Measurements from ENCODE around the gene STAB2.

The STAB2 gene

GRCh38 chr12:103743788-103744187, 156.7 kb downstream of the STAB2 start:
- DNase-seq (ENCODE audit: low spot score) = no peak

- DNase-seq (ENCODE audit: low spot score) = no peak
Observed at GRCh38 chr12:103745962-103746361, 158.9 kb downstream of the STAB2 start.

- DNase-seq (ENCODE audit: low spot score) = no peak
Observed at GRCh38 chr12:103748002-103748401, 160.9 kb downstream of the STAB2 start.

- DNase-seq (ENCODE audit: low spot score) = no peak
Observed at GRCh38 chr12:103748875-103749274, 161.8 kb downstream of the STAB2 start.

- DNase-seq (ENCODE audit: low spot score) = no peak
Observed at GRCh38 chr12:103751171-103751570, 164.1 kb downstream of the STAB2 start.

- DNase-seq (ENCODE audit: low spot score) = no peak
Observed at GRCh38 chr12:103751600-103751999, 164.5 kb downstream of the STAB2 start.

- DNase-seq (ENCODE audit: low spot score) = no peak
Observed at GRCh38 chr12:103755425-103755824, 168.4 kb downstream of the STAB2 start.

- no peak for DNase-seq (ENCODE audit: low spot score)
Observed at GRCh38 chr12:103756443-103756842, 169.4 kb downstream of the STAB2 start.

GRCh38 chr12:103757248-103757647, 170.2 kb downstream of the STAB2 start:
- no peak for DNase-seq (ENCODE audit: low spot score)

GRCh38 chr12:103758310-103759089, 171.4 kb downstream of the STAB2 start:
- DNase-seq (ENCODE audit: low spot score) = no peak

GRCh38 chr12:103762473-103762872, 175.4 kb downstream of the STAB2 start:
- DNase-seq (ENCODE audit: low spot score) = no peak

GRCh38 chr12:103765322-103765721, 178.2 kb downstream of the STAB2 start:
- DNase-seq (ENCODE audit: low spot score) = no peak

- DNase-seq (ENCODE audit: low spot score) = no peak
Observed at GRCh38 chr12:103766028-103766427, 179.0 kb downstream of the STAB2 start.

GRCh38 chr12:103768467-103769123, 181.5 kb downstream of the STAB2 start:
- DNase-seq (ENCODE audit: low spot score) = no peak

- no peak for DNase-seq (ENCODE audit: low spot score)
Observed at GRCh38 chr12:103769240-103769945, 182.3 kb downstream of the STAB2 start.

GRCh38 chr12:103771466-103771865, 184.4 kb downstream of the STAB2 start:
- peak; percentile 73 for DNase-seq (ENCODE audit: low spot score)

- no peak for DNase-seq (ENCODE audit: low spot score)
Observed at GRCh38 chr12:103772367-103773108, 185.5 kb downstream of the STAB2 start.

GRCh38 chr12:103773109-103773910, 186.2 kb downstream of the STAB2 start:
- DNase-seq (ENCODE audit: low spot score) = no peak

- no peak for DNase-seq (ENCODE audit: low spot score)
Observed at GRCh38 chr12:103774977-103775560, 188.0 kb downstream of the STAB2 start.

- no peak for DNase-seq (ENCODE audit: low spot score)
Observed at GRCh38 chr12:103778781-103779180, 191.7 kb downstream of the STAB2 start.
